Measurements from ENCODE around the gene KNSTRN. TPM values are rescaled to one million over a fixed set of nuclear protein-coding genes. Genes with fewer than 3 reads are reported as not detected.

The KNSTRN gene
- 10.5 and 27.1 TPM in 2 replicates for total RNA-seq (ENCODE audit: low replicate concordance)

GRCh38 chr15:40382580-40383456, at the start of gene KNSTRN:
Gene KNSTRN (plus strand): TSS chr15:40382721. CDS start chr15:40382836, 115 bp downstream.

GRCh38 chr15:40340740-40341400, 41.7 kb upstream of the KNSTRN start, which contains the start of gene CCDC9B:
Gene CCDC9B (minus strand): TSS chr15:40340939. CDS start chr15:40340819, 120 bp downstream.

GRCh38 chr15:40357723-40358470, 24.6 kb upstream of the KNSTRN start, which contains the start of gene DISP2:
Gene DISP2 (plus strand): TSS chr15:40358219. CDS start chr15:40358322, 103 bp downstream.

DNA sequence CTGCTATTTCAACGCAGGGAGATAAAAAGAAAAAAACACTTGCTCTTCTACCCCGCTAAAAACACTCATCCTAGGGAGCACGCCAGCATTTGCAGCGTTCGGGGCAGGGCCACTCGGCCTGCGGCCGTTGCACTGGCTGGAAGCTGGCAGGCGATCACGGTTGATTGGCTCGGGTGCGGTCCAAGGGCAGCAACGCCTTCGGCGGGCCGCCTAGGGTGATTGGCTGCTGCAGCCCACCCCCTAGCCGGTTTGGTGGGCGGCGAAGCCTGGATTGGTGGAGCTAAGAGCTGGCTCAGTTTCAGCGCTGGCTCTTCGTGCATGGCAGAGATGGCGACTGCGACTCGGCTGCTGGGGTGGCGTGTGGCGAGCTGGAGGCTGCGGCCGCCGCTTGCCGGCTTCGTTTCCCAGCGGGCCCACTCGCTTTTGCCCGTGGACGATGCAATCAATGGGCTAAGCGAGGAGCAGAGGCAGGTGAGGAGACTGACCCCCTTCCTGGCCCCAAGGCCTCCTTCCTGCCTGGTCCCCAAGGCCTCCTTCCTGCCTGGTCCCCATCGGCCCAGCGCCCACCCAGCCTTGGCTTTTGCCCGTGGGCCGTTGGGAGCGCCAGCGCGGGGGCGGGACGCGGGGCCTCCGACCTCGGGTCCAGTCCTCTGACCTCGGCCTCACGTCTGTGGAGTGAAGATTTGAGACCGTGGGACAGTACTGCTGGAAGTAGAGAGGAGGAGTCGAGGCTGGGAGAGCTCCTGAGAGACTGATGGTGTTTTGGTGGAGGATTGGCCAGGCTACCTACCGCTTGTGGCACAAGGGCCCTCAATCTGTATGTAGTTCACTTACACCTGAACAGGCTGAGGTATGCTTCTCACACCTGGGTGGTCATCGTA, 23.2 kb downstream of the KNSTRN start, which contains the start of gene IVD:
Gene IVD, plus strand, starts transcription at position 295 of the 881 bp plus-strand sequence. Its CDS starts 33 bp downstream, at position 328.

GRCh38 chr15:40440743-40441564, 58.4 kb downstream of the KNSTRN start, which contains the start of gene BAHD1:
Gene BAHD1 (plus strand): TSS chr15:40440953. CDS start chr15:40458465, 17,512 bp downstream.

Other genes with a start within 250 kb of the KNSTRN start
- 2.9 and 7.0 TPM in 2 replicates for gene BUB1B, start 221.7 kb upstream of the KNSTRN start, total RNA-seq (ENCODE audit: low replicate concordance)
- not detected in 2 replicates for gene PAK6, start 143.7 kb upstream of the KNSTRN start, total RNA-seq (ENCODE audit: low replicate concordance)
- gene ANKRD63, start 99.7 kb upstream of the KNSTRN start, total RNA-seq (ENCODE audit: low replicate concordance), result not detected in 2 replicates
- 0.12 and 0.23 TPM in 2 replicates for gene PLCB2, start 74.8 kb upstream of the KNSTRN start, total RNA-seq (ENCODE audit: low replicate concordance)
- gene INAFM2, start 59.0 kb upstream of the KNSTRN start, total RNA-seq (ENCODE audit: low replicate concordance), result 4.2 and 13.8 TPM in 2 replicates
- gene CCDC9B, start 41.8 kb upstream of the KNSTRN start, total RNA-seq (ENCODE audit: low replicate concordance), result 17.8 and 38.0 TPM in 2 replicates
- gene PHGR1, start 31.7 kb upstream of the KNSTRN start, total RNA-seq (ENCODE audit: low replicate concordance), result not detected in 2 replicates
- under 0.01 and 0.12 TPM in 2 replicates for gene DISP2, start 24.5 kb upstream of the KNSTRN start, total RNA-seq (ENCODE audit: low replicate concordance)
- 34.0 and 55.6 TPM in 2 replicates for gene IVD, start 23.1 kb downstream of the KNSTRN start, total RNA-seq (ENCODE audit: low replicate concordance)
- 4.1 and 4.2 TPM in 2 replicates for gene BAHD1, start 58.2 kb downstream of the KNSTRN start, total RNA-seq (ENCODE audit: low replicate concordance)
- gene CHST14, start 88.3 kb downstream of the KNSTRN start, total RNA-seq (ENCODE audit: low replicate concordance), result 3.3 and 8.1 TPM in 2 replicates
- gene CCDC32, start 182.3 kb downstream of the KNSTRN start, total RNA-seq (ENCODE audit: low replicate concordance), result 10.2 and 20.2 TPM in 2 replicates
- 12.9 and 14.7 TPM in 2 replicates for gene RPUSD2, start 186.6 kb downstream of the KNSTRN start, total RNA-seq (ENCODE audit: low replicate concordance)
- gene KNL1, start 211.5 kb downstream of the KNSTRN start, total RNA-seq (ENCODE audit: low replicate concordance), result 0.12 and 3.8 TPM in 2 replicates

All from smooth muscle cell of the coronary artery (primary cell).